Measurements from ENCODE around the gene KDELR1.

The KDELR1 gene

GRCh38 chr19:48341515-48342413 lies 49.6 kb downstream of the KDELR1 start:
- DNase-seq: no peak

- no peak for DNase-seq
These were observed 50.4 kb downstream of the KDELR1 start for GRCh38 chr19:48340995-48341394.

GRCh38 chr19:48338802-48339503 lies 52.4 kb downstream of the KDELR1 start:
- no peak for DNase-seq

- no peak for DNase-seq
These were observed 53.0 kb downstream of the KDELR1 start for GRCh38 chr19:48338253-48338755.

- peak; percentile 89 for DNase-seq
These were observed 57.6 kb downstream of the KDELR1 start for GRCh38 chr19:48333467-48334384.

GRCh38 chr19:48332662-48333466 lies 58.5 kb downstream of the KDELR1 start:
- DNase-seq: peak; percentile 98
